GM19239 (cell line): ENCODE data around the gene FUOM.
"Not testable (repeated sequence)": the region's sequence is repeated elsewhere in the genome, so short reads cannot be mapped to it uniquely, and the experiment has no call there.

Source experiments
- DNase-seq: peaks from one replicate; pipeline ENCODE4 v3.0.0; 2011; ENCODE audit warnings: low spot score; ENCODE audit not compliant: insufficient read length
- FAIRE-seq: peaks from 2 replicates; lab custom pipeline; 2011; peaks lifted over from hg19 to GRCh38; lab: Jason Lieb, UNC

FUOM gene

GRCh38 chr10:133388973-133389818 lies 31.4 kb upstream of the FUOM start:
- DNase-seq (peak; percentile 77), FAIRE-seq (peak; percentile 99)

- DNase-seq (no peak), FAIRE-seq (peak; percentile 64)
Measured at GRCh38 chr10:133388236-133388972, 30.6 kb upstream of the FUOM start.

GRCh38 chr10:133386951-133387350 lies 29.1 kb upstream of the FUOM start:
- not testable (repeated sequence) for FAIRE-seq, DNase-seq

GRCh38 chr10:133385214-133385613 lies 27.4 kb upstream of the FUOM start:
- FAIRE-seq (no peak), DNase-seq (no peak)

- no peak for DNase-seq
- no peak for FAIRE-seq
Measured at GRCh38 chr10:133384071-133384470, 26.3 kb upstream of the FUOM start.

GRCh38 chr10:133383551-133383950 lies 25.7 kb upstream of the FUOM start:
- no peak for DNase-seq
- no peak for FAIRE-seq

GRCh38 chr10:133381036-133381435 lies 23.2 kb upstream of the FUOM start:
- no peak for FAIRE-seq
- no peak for DNase-seq

GRCh38 chr10:133379801-133380666 lies 22.2 kb upstream of the FUOM start:
- DNase-seq = no peak
- no peak for FAIRE-seq

- no peak for FAIRE-seq
- DNase-seq = peak; percentile 92
Measured at GRCh38 chr10:133379152-133379800, 21.5 kb upstream of the FUOM start, which contains the start of gene PAOX. TSS of gene PAOX (plus strand) at chr10:133379262. CDS start at chr10:133379317, 55 bp downstream.

- peak; percentile 82 for FAIRE-seq
- peak; percentile 64 for DNase-seq
Measured at GRCh38 chr10:133378251-133379096, 20.7 kb upstream of the FUOM start.

GRCh38 chr10:133377818-133378250 lies 20.0 kb upstream of the FUOM start:
- DNase-seq (no peak), FAIRE-seq (no peak)

GRCh38 chr10:133377025-133377817 lies 19.4 kb upstream of the FUOM start:
- DNase-seq (no peak), FAIRE-seq (no peak)

- FAIRE-seq = not testable (repeated sequence)
Measured at GRCh38 chr10:133376183-133376582, 18.4 kb upstream of the FUOM start.

GRCh38 chr10:133375357-133376115 lies 17.7 kb upstream of the FUOM start:
- DNase-seq = no peak
- FAIRE-seq = no peak

More at GRCh38 chr10:133376183-133376582, 18.4 kb upstream of the FUOM start:
- not testable (repeated sequence) for DNase-seq

- DNase-seq = peak; percentile 100
- peak; percentile 95 for FAIRE-seq
Measured at GRCh38 chr10:133373174-133374090, 15.6 kb upstream of the FUOM start, which contains the start of gene ECHS1. TSS of gene ECHS1 (minus strand) at chr10:133373354. CDS start at chr10:133373333, 21 bp downstream.

- FAIRE-seq = no peak
- no peak for DNase-seq
Measured at GRCh38 chr10:133372507-133372906, 14.7 kb upstream of the FUOM start.
